ENCODE results near the gene GPER1. TPM values are rescaled to one million over a fixed set of nuclear protein-coding genes. Genes with fewer than 3 reads are reported as not detected.

Gene GPER1
- total RNA-seq, 1 experiment from 2014 or later: not detected

Other genes with a start within 250 kb of the GPER1 start
- gene GET4, start 211.6 kb upstream of the GPER1 start, total RNA-seq (2021): 70.2 and 75.1 TPM in 2 replicates
- 6.2 and 6.8 TPM in 2 replicates for gene ADAP1, start 133.4 kb upstream of the GPER1 start, total RNA-seq (2021)
- 10.2 and 12.3 TPM in 2 replicates for gene COX19, start 112.6 kb upstream of the GPER1 start, total RNA-seq (2021)
- not detected in 2 replicates for gene CYP2W1, start 104.9 kb upstream of the GPER1 start, total RNA-seq (2021)
- 1.4 and 1.6 TPM in 2 replicates for gene GPR146, start 43.6 kb upstream of the GPER1 start, total RNA-seq (2021)
- gene ZFAND2A, start 72.1 kb downstream of the GPER1 start, total RNA-seq (2021): 11.1 and 13.7 TPM in 2 replicates
- not detected in 2 replicates for gene UNCX, start 144.8 kb downstream of the GPER1 start, total RNA-seq (2021)

Measured in H9 (cell line).